ENCODE measurements around the gene STAT4. TPM values are rescaled to one million over a fixed set of nuclear protein-coding genes. Genes with fewer than 3 reads are reported as not detected.

The STAT4 gene
- total and polyA plus RNA-seq, 2 donors from 2014 or later: 1.2 to 8.5 TPM

DNA sequence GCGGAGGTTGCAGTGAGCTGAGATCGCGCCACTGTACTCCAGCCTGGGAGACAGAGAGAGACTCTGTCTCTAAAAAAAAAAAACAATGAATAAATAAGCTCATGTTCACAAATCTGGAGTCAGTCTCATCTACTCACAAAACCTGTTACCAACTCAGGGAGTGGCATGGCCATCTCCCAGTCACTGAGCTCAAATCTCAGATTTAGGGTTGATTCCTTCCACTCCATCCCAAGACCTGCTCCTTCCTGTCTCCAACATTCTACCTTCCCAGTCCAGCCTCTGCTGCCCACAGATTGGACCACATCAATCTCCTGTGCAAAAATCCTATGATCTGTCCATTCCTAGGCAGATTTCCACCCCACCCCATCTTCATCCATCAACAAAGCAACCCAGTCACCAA, 138.4 kb downstream of the STAT4 start:
- TF ChIP-seq, protein P1, sequence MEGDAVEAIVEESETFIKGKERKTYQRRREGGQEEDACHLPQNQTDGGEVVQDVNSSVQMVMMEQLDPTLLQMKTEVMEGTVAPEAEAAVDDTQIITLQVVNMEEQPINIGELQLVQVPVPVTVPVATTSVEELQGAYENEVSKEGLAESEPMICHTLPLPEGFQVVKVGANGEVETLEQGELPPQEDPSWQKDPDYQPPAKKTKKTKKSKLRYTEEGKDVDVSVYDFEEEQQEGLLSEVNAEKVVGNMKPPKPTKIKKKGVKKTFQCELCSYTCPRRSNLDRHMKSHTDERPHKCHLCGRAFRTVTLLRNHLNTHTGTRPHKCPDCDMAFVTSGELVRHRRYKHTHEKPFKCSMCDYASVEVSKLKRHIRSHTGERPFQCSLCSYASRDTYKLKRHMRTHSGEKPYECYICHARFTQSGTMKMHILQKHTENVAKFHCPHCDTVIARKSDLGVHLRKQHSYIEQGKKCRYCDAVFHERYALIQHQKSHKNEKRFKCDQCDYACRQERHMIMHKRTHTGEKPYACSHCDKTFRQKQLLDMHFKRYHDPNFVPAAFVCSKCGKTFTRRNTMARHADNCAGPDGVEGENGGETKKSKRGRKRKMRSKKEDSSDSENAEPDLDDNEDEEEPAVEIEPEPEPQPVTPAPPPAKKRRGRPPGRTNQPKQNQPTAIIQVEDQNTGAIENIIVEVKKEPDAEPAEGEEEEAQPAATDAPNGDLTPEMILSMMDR (IDR thresholded peaks at IDR 0.05; ENCODE audit: borderline replicate concordance, extremely low read depth, insufficient read depth): no peak
- no peak for DNase-seq
- H3K9me3 ChIP-seq (ENCODE audit: control insufficient read depth in 2 of 3, insufficient read depth in 1 of 3, low read length in 3 of 3): no peaks in the 10 kb centered on the region
- H3K27ac ChIP-seq (ENCODE audit: low read depth in 2 of 2, low read length in 2 of 2): no peak overlapping the region
- H3K4me3 ChIP-seq (ENCODE audit: low read length in 3 of 3): peak overlapping the region in 2 of 3 donors; percentile 85 to 100
- no peaks in the 10 kb centered on the region for H3K27me3 ChIP-seq (ENCODE audit: control insufficient read depth, insufficient read depth, low read length)
- H3K9ac ChIP-seq (ENCODE audit: low read length in 3 of 3): peak overlapping the region in 1 of 3 donors; percentile 79
- intact Hi-C loops (cut with DNase I): no loop called here
- FAIRE-seq: no peak
- H3K36me3 ChIP-seq (ENCODE audit: control insufficient read depth in 2 of 3, insufficient read depth in 3 of 3, low read length in 3 of 3): peaks cover 4 to 12% (median 5%) of the 10 kb centered on the region in 3 donors
- H3K4me1 ChIP-seq (ENCODE audit: control insufficient read depth in 2 of 3, insufficient read depth in 2 of 3, low read depth in 1 of 3, low read length in 3 of 3): peaks cover 0 to 15% (median 0%) of the 10 kb centered on the region in 3 donors

GRCh38 chr2:191010887-191011885, 139.6 kb downstream of the STAT4 start:
- H3K9ac ChIP-seq (ENCODE audit: low read length in 3 of 3): no peak overlapping the region
- no peak for DNase-seq
- FAIRE-seq: no peak
- no peak overlapping the region for H3K27ac ChIP-seq (ENCODE audit: low read depth in 2 of 2, low read length in 2 of 2)
- intact Hi-C loops (cut with DNase I): no loop called here
- H3K36me3 ChIP-seq (ENCODE audit: control insufficient read depth in 2 of 3, insufficient read depth in 3 of 3, low read length in 3 of 3): peaks cover 10 to 24% (median 13%) of the 10 kb centered on the region in 3 donors
- no peaks in the 10 kb centered on the region for H3K9me3 ChIP-seq (ENCODE audit: control insufficient read depth in 2 of 3, insufficient read depth in 1 of 3, low read length in 3 of 3)
- no peaks in the 10 kb centered on the region for H3K27me3 ChIP-seq (ENCODE audit: control insufficient read depth, insufficient read depth, low read length)
- peaks cover 0 to 15% (median 0%) of the 10 kb centered on the region in 3 donors for H3K4me1 ChIP-seq (ENCODE audit: control insufficient read depth in 2 of 3, insufficient read depth in 2 of 3, low read depth in 1 of 3, low read length in 3 of 3)
- peak overlapping the region in 2 of 3 donors; percentile 5 to 17 for H3K4me3 ChIP-seq (ENCODE audit: low read length in 3 of 3)
- TF ChIP-seq, protein P1 (IDR thresholded peaks at IDR 0.05; ENCODE audit: borderline replicate concordance, extremely low read depth, insufficient read depth): no peak

DNA sequence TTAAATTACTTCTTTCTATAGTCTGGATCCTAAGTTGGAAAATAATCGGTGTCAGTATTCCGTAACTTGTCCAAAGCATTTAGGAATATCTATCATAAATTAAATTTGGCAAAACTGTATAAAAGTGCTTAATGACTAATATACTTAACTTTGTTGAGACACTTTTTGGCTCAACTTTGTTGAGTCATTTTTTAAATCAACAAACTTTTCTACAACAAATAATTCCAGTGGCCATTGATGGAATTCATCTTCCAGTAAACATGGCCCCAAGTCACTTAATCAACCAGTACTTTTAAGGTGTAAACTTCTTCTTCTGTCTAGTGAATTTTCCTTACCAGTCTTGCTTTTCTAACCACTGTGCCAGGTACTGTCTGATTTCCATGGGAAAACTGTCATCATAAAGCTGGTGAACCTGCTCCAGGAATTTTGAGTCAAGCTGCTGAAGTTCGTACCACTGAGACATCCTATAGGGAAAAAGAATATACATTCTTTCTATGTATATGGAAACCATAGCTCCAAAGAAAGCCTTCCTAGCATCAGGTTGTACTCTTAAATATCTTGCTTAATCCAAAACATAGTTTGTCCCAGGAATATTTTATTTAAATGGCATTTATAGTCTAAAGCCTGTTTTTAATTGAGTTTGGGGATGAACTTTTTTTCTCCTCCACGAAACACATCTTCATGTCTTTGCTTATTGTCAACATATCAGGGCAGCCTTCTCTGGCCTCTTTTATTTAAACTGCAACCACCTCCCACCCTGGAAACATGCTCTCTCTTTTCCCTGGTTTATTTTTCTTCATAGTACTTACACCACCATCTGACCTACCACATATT, 141.0 kb downstream of the STAT4 start:
- no peak overlapping the region for H3K27ac ChIP-seq (ENCODE audit: low read depth in 2 of 2, low read length in 2 of 2)
- intact Hi-C loops (cut with DNase I): no loop called here
- DNase-seq (no peak), FAIRE-seq (no peak)
- peaks cover 18 to 38% (median 25%) of the 10 kb centered on the region in 3 donors for H3K36me3 ChIP-seq (ENCODE audit: control insufficient read depth in 2 of 3, insufficient read depth in 3 of 3, low read length in 3 of 3)
- H3K9me3 ChIP-seq (ENCODE audit: control insufficient read depth in 2 of 3, insufficient read depth in 1 of 3, low read length in 3 of 3): no peaks in the 10 kb centered on the region
- TF ChIP-seq, protein P1 (IDR thresholded peaks at IDR 0.05; ENCODE audit: borderline replicate concordance, extremely low read depth, insufficient read depth): no peak
- peaks cover 0 to 14% (median 0%) of the 10 kb centered on the region in 3 donors for H3K4me1 ChIP-seq (ENCODE audit: control insufficient read depth in 2 of 3, insufficient read depth in 2 of 3, low read depth in 1 of 3, low read length in 3 of 3)
- H3K27me3 ChIP-seq (ENCODE audit: control insufficient read depth, insufficient read depth, low read length): no peaks in the 10 kb centered on the region
- H3K4me3 ChIP-seq (ENCODE audit: low read length in 3 of 3): no peak overlapping the region
- no peak overlapping the region for H3K9ac ChIP-seq (ENCODE audit: low read length in 3 of 3)

Measured in kidney (tissue), 14 donors.